IMR-90 (cell line): ENCODE results near the gene PBLD. TPM values are rescaled to one million over a fixed set of nuclear protein-coding genes. Genes with fewer than 3 reads are reported as not detected.

ENCODE experiments used
- ATAC-seq: fragments of 200-7000 bp; cut with Tn5 transposase; 2 replicates; pipeline ENCODE4 v1.9.1; 2020; ENCODE audit warnings: low read depth, mild to moderate bottlenecking, moderate library complexity
- BruUV-seq: library from RNA; stranded (reverse); fragments of 400-500 nt; replicated peaks from 2 replicates; lab custom pipeline; 2021; lab: Mats Ljungman, UMichigan
- CTCF ChIA-PET: fragments of 300-600 bp; formaldehyde crosslinking; extraction: SDS; loops from one replicate; lab custom pipeline; 2021; ENCODE audit warnings: antibody characterized with exemption; lab: Yijun Ruan, JAX
- POLR2A ChIA-PET: fragments of 300-600 bp; sonication (Branson Sonifier 250); formaldehyde crosslinking; loops from one replicate; lab custom pipeline; 2022; ENCODE audit warnings: antibody characterized with exemption; ENCODE audit not compliant: unreplicated experiment; lab: Charles Lee
- DNase-seq: peaks from one replicate; pipeline ENCODE4 v3.0.0; 2013
- H2AFZ ChIP-seq: replicated peaks from 2 replicates; pipeline ENCODE3; 2013; ENCODE audit warnings: low read length, mild to moderate bottlenecking; ENCODE audit not compliant: poor library complexity
- H2AK5ac ChIP-seq: 2 replicates; pipeline ENCODE4 v1.6.1; 2013; ENCODE audit warnings: low read depth, low read length, inconsistent platforms
- H2AK9ac ChIP-seq: replicated peaks from 2 replicates; pipeline ENCODE3; 2013; ENCODE audit warnings: mild to moderate bottlenecking, low read depth, low read length, moderate library complexity; ENCODE audit not compliant: poor library complexity
- H2BK120ac ChIP-seq: 2 replicates; pipeline ENCODE4 v1.6.1; 2013; ENCODE audit warnings: low read depth, low read length, inconsistent platforms
- H2BK15ac ChIP-seq: 3 replicates; pipeline ENCODE4 v1.6.1; 2013; ENCODE audit warnings: low read depth, low read length, inconsistent platforms
- H2BK20ac ChIP-seq: 2 replicates; pipeline ENCODE4 v1.6.1; 2013; ENCODE audit warnings: low read depth, mild to moderate bottlenecking, inconsistent platforms, low read length, moderate library complexity
- H2BK5ac ChIP-seq: 2 replicates; pipeline ENCODE4 v1.6.1; 2013; ENCODE audit warnings: mild to moderate bottlenecking, low read depth, low read length, inconsistent platforms; ENCODE audit not compliant: poor library complexity, severe bottlenecking
- H3K14ac ChIP-seq: replicated peaks from 2 replicates; pipeline ENCODE4 v1.6.1; 2013; ENCODE audit warnings: low read depth, low read length, inconsistent platforms
- H3K18ac ChIP-seq: 2 replicates; pipeline ENCODE4 v1.6.1; 2013; ENCODE audit warnings: low read depth, low read length, control low read depth
- H3K23ac ChIP-seq: 2 replicates; pipeline ENCODE4 v1.6.1; 2013; ENCODE audit warnings: low read depth, low read length, inconsistent platforms
- H3K27ac ChIP-seq: 2 replicates; pipeline ENCODE4 v1.5.1; 2013; ENCODE audit warnings: mild to moderate bottlenecking, control low read depth, low read length; ENCODE audit not compliant: insufficient read depth
- H3K27me3 ChIP-seq: 2 replicates; pipeline ENCODE4 v1.6.1; 2013; ENCODE audit warnings: low read length; ENCODE audit not compliant: control insufficient read depth, insufficient read depth
- H3K36me3 ChIP-seq: 2 replicates; pipeline ENCODE4 v1.6.1; 2013; ENCODE audit warnings: low read length, mixed read lengths; ENCODE audit not compliant: control insufficient read depth, insufficient read depth
- H3K4ac ChIP-seq: 2 replicates; pipeline ENCODE4 v1.6.1; 2013; ENCODE audit warnings: low read depth, low read length, inconsistent platforms
- H3K4me1 ChIP-seq: 2 replicates; pipeline ENCODE4 v1.6.1; 2013; ENCODE audit warnings: low read length, mixed read lengths; ENCODE audit not compliant: control insufficient read depth, insufficient read depth
- H3K4me2 ChIP-seq: 2 replicates; pipeline ENCODE4 v1.6.1; 2013; ENCODE audit warnings: low read depth, mild to moderate bottlenecking, control low read depth, low read length, moderate library complexity
- H3K4me3 ChIP-seq: 2 replicates; pipeline ENCODE4 v1.5.1; 2013; ENCODE audit warnings: low read depth, mild to moderate bottlenecking, control low read depth, low read length, moderate library complexity; ENCODE audit not compliant: insufficient read depth
- H3K56ac ChIP-seq: 2 replicates; pipeline ENCODE4 v1.6.1; 2013; ENCODE audit warnings: low read length, inconsistent platforms; ENCODE audit not compliant: insufficient read depth; ENCODE audit errors: extremely low read depth
- H3K79me1 ChIP-seq, 2 experiments: 2 replicates each; pipeline ENCODE4 v1.6.1; 2013; ENCODE audit warnings: low read length in 2 of 2, inconsistent platforms in 1 of 2, low read depth in 1 of 2
- H3K9ac ChIP-seq: 2 replicates; pipeline ENCODE4 v1.6.1; 2013; ENCODE audit warnings: low read depth, low read length, control low read depth
- H3K9me1 ChIP-seq: 2 replicates; pipeline ENCODE4 v1.6.1; 2013; ENCODE audit warnings: low read length, inconsistent platforms; ENCODE audit not compliant: insufficient read depth
- H3K9me3 ChIP-seq: 2 replicates; pipeline ENCODE4 v1.6.1; 2013; ENCODE audit warnings: low read length; ENCODE audit not compliant: control insufficient read depth, insufficient read depth
- H4K20me1 ChIP-seq: 2 replicates; pipeline ENCODE4 v1.6.1; 2013; ENCODE audit warnings: low read length, inconsistent platforms; ENCODE audit not compliant: insufficient read depth
- H4K5ac ChIP-seq: 2 replicates; pipeline ENCODE4 v1.6.1; 2013; ENCODE audit warnings: mild to moderate bottlenecking, low read depth, low read length, control low read depth
- H4K8ac ChIP-seq, 2 experiments: 2 replicates each; pipeline ENCODE4 v1.6.1; 2013; ENCODE audit warnings: low read depth in 2 of 2, low read length in 2 of 2, control low read depth in 1 of 2, inconsistent platforms in 1 of 2
- H4K91ac ChIP-seq: 2 replicates; pipeline ENCODE4 v1.6.1; 2013; ENCODE audit warnings: low read depth, low read length, inconsistent platforms; ENCODE audit not compliant: insufficient read depth
- CEBPB ChIP-seq: IDR thresholded peaks from 2 replicates; pipeline ENCODE4 v1.6.1; 2012; ENCODE audit warnings: low read depth, low read length, improper control_type of control experiment
- FOS ChIP-seq: fragments of 150-350 bp; IDR thresholded peaks from 2 replicates; pipeline ENCODE4 v1.6.1; 2016; ENCODE audit warnings: low read depth, low read length
- WGBS, 2 experiments: methylation state at CpG; one replicate each; pipeline versions ENCODE4 v1.1.5 to v1.1.7; 2013; ENCODE audit warnings: missing lambda C conversion rate in 2 of 2; ENCODE audit not compliant: insufficient read length in 1 of 2; ENCODE audit errors: extremely low coverage in 2 of 2; 5-methylcytosine and 5-hydroxymethylcytosine counted together
- dilution Hi-C: fragments of 300-500 bp; cut with HindIII; formaldehyde crosslinking; loops from one replicate; pipeline ENCODE4 v1.14.3; 2018; ENCODE audit warnings: low sequenced_read_pairs; ENCODE audit not compliant: unreplicated experiment
- in situ Hi-C: fragments of 300-500 bp; cut with MboI; formaldehyde crosslinking; loops from 3 replicates; pipeline ENCODE4 v1.14.3; 2019; ENCODE audit warnings: low sequenced_read_pairs, inconsistent platforms, mixed read lengths
- intact Hi-C: fragments of 100-400 bp; cut with micrococcal nuclease; formaldehyde crosslinking; loops from 2 replicates; pipeline ENCODE4 v1.10.0; 2022
- polyA plus RNA-seq, 3 experiments: library from polyadenylated mRNA; depleted of rRNA; stranded (reverse); fragments of >200 nt; gene quantifications; 2 replicates each; pipeline ENCODE4 v1.2.3, GENCODE V29; 2012; ENCODE audit warnings: low replicate concordance in 1 of 3
- total RNA-seq: library from RNA; depleted of rRNA; stranded (reverse); fragments of >200 nt; gene quantifications from 2 replicates; pipeline ENCODE4 v1.2.3, GENCODE V29; 2012

Gene PBLD
- total and polyA plus RNA-seq, 2 of the 4 experiments (the other 2 are of a cell fraction), result 3.3 to 5.7 TPM

GRCh38 chr10:68239596-68240150, 93.1 kb downstream of the PBLD start:
- Histone ChIP-seq H2AFZ (no peak overlapping the region), H2BK120ac (no peak overlapping the region), H4K91ac (no peak overlapping the region), H3K9ac (no peak overlapping the region), H2BK5ac (no peak overlapping the region), H2AK9ac (no peak overlapping the region), H3K4ac (no peak overlapping the region), H3K9me1 (no peaks in the 10 kb centered on the region), H3K36me3 (no peaks in the 10 kb centered on the region), H3K56ac (no peak overlapping the region), H3K79me1 (no peaks in the 10 kb centered on the region), H2BK20ac (no peak overlapping the region), H3K23ac (no peak overlapping the region), H3K14ac (no peak overlapping the region), H3K9me3 (no peaks in the 10 kb centered on the region), H2AK5ac (no peak overlapping the region), H3K27ac (no peak overlapping the region), H2BK15ac (no peak overlapping the region), H3K18ac (no peak overlapping the region), H4K8ac (no peak overlapping the region), H4K5ac (no peak overlapping the region), H3K4me3 (no peak overlapping the region), H4K20me1 (no peaks in the 10 kb centered on the region), H3K4me1 (peaks cover 5% of the 10 kb centered on the region; the same call in 1 of the 2 replicates), H3K4me2 (no peak overlapping the region), H3K27me3 (peaks cover 41% of the 10 kb centered on the region)
- TF ChIP-seq FOS (no peak), CEBPB (peak; percentile 15; the same call in 1 of the 2 replicates)
- no TSS peak for BruUV-seq
- intact Hi-C loops (no loop called here), in situ Hi-C loops (no loop called here), dilution Hi-C loops (no loop called here)
- POLR2A ChIA-PET, result no interaction called here
- WGBS, 2 experiments, result 28% methylated on average over 3 of the region's 5 CpGs; no CpG with 5 or more reads in 1 of the 2 experiments
- CTCF ChIA-PET, result no interaction called here
- peak; percentile 48 for ATAC-seq
- DNase-seq, result peak; percentile 57
